Gastrocnemius medialis (tissue), 4 donors: ENCODE data around the gene TNS1. TPM values are rescaled to one million over a fixed set of nuclear protein-coding genes. Genes with fewer than 3 reads are reported as not detected.

Experiments
- ATAC-seq, 2 donors: fragments of 150-250 bp; one replicate each; pipeline ENCODE4 v1.9.1; 2016
- DNase-seq, 2 donors: peaks; one replicate each; pipeline ENCODE4 v3.0.0-alpha.2; 2019
- H3K27ac ChIP-seq, 4 donors: fragments of 200-600 bp; sonication (generic); 1 replicate in 1 of 4; 2 replicates in 3 of 4; pipeline ENCODE4 v1.5.1; 2016 to 2018; ENCODE audit warnings: mild to moderate bottlenecking in 2 of 4, moderate library complexity in 1 of 4
- H3K27me3 ChIP-seq, 3 donors: fragments of 200-600 bp; sonication (generic) in 2 of 3; 1 replicate in 1 of 3; 2 replicates in 2 of 3; pipeline versions ENCODE4 v1.5.1 to v1.6.0; 2016 to 2019; ENCODE audit warnings: mild to moderate bottlenecking in 1 of 3, moderate library complexity in 1 of 3
- H3K36me3 ChIP-seq, 2 donors: fragments of 200-600 bp; sonication (generic) in 1 of 2; one replicate each; pipeline ENCODE4 v1.5.1; 2017 to 2018
- H3K4me1 ChIP-seq, 2 donors: fragments of 200-600 bp; sonication (generic) in 1 of 2; one replicate each; pipeline ENCODE4 v1.5.1; 2016 to 2017; ENCODE audit warnings: mild to moderate bottlenecking in 2 of 2
- H3K4me3 ChIP-seq, 4 donors: fragments of 200-600 bp; sonication (generic) in 3 of 4; 1 replicate in 1 of 4; 2 replicates in 3 of 4; pipeline ENCODE4 v1.5.1; 2016 to 2019; ENCODE audit warnings: mild to moderate bottlenecking in 2 of 4
- H3K9me3 ChIP-seq, 3 donors: fragments of 200-600 bp; sonication (generic) in 2 of 3; 1 replicate in 1 of 3; 2 replicates in 2 of 3; pipeline ENCODE4 v1.5.1; 2016 to 2019
- CTCF ChIP-seq, 5 experiments: fragments of 450-650 bp in 3 of 5; fragments of 200-600 bp in 2 of 5; sonication (generic) in 2 of 5; IDR thresholded peaks in 4 of 5; conservative IDR thresholded peaks in 1 of 5; 1 replicate in 4 of 5; 2 replicates in 1 of 5; pipeline ENCODE4 v1.5.1; 2016 to 2019; ENCODE audit warnings: antibody characterized with exemption in 5 of 5, mild to moderate bottlenecking in 3 of 5, moderate library complexity in 3 of 5
- POLR2A ChIP-seq, 2 donors: fragments of 450-650 bp; IDR thresholded peaks; one replicate each; pipeline ENCODE4 v1.6.1; 2017; ENCODE audit warnings: antibody characterized with exemption in 2 of 2, mild to moderate bottlenecking in 2 of 2, moderate library complexity in 2 of 2
- in situ Hi-C, 4 donors: fragments of 200-750 bp; cut with MboI; loops; one replicate each; pipeline versions ENCODE4 v1.15.0 to v1.8.0; 2017; ENCODE audit warnings: low sequenced_read_pairs in 4 of 4
- intact Hi-C: fragments of 100-400 bp; cut with DNase I; formaldehyde crosslinking; loops from one replicate; pipeline ENCODE4 v1.15.1; 2023; ENCODE audit warnings: low total_unique reads
- total RNA-seq, 4 donors: library from RNA; depleted of rRNA; stranded (reverse); fragments of >200 nt; gene quantifications; one replicate each; pipeline versions ENCODE4 v1.1.0 to v1.2.3, GENCODE V29; 2016

Gene TNS1
- total RNA-seq, 4 donors from 2014 or later, result 407 to 670 (median 484) TPM

- DNase-seq (no peak), ATAC-seq (no peak)
- Histone ChIP-seq H3K27me3 (no peaks in the 10 kb centered on the region), H3K9me3 (no peaks in the 10 kb centered on the region), H3K27ac (no peak overlapping the region), H3K4me1 (peaks cover 33 to 48% of the 10 kb centered on the region in 2 donors), H3K4me3 (no peak overlapping the region), H3K36me3 (no peaks in the 10 kb centered on the region)
- intact Hi-C loops (no loop called here), in situ Hi-C loops (no loop called here)
- TF ChIP-seq POLR2A (IDR thresholded peaks at IDR 0.05) (no peak), CTCF (IDR thresholded peaks at IDR 0.05 in 4 of 5, conservative IDR thresholded peaks at IDR 0.05 in 1 of 5) (no peak)
Measured at GRCh38 chr2:217970206-217970605, 32.6 kb downstream of the TNS1 start.

GRCh38 chr2:217969588-217969987 is 33.2 kb downstream of the TNS1 start:
- H3K9me3 ChIP-seq, result no peaks in the 10 kb centered on the region
- in situ Hi-C loops, result no loop called here
- DNase-seq (no peak), ATAC-seq (no peak)
- no peaks in the 10 kb centered on the region for H3K36me3 ChIP-seq
- peaks cover 39 to 48% of the 10 kb centered on the region in 2 donors for H3K4me1 ChIP-seq
- H3K4me3 ChIP-seq, result no peak overlapping the region
- no peak overlapping the region for H3K27ac ChIP-seq
- no peak for TF ChIP-seq POLR2A (IDR thresholded peaks at IDR 0.05)
- TF ChIP-seq CTCF (IDR thresholded peaks at IDR 0.05 in 4 of 5, conservative IDR thresholded peaks at IDR 0.05 in 1 of 5), result no peak
- no peaks in the 10 kb centered on the region for H3K27me3 ChIP-seq
- intact Hi-C loops, result no loop called here

- Histone ChIP-seq H3K4me1 (peaks cover 38 to 43% of the 10 kb centered on the region in 2 donors), H3K27me3 (no peaks in the 10 kb centered on the region), H3K9me3 (no peaks in the 10 kb centered on the region), H3K36me3 (no peaks in the 10 kb centered on the region), H3K4me3 (no peak overlapping the region), H3K27ac (no peak overlapping the region)
- in situ Hi-C loops (no loop called here), intact Hi-C loops (no loop called here)
- no peak for ATAC-seq
- TF ChIP-seq POLR2A (IDR thresholded peaks at IDR 0.05), result no peak
- no peak for TF ChIP-seq CTCF (IDR thresholded peaks at IDR 0.05 in 4 of 5, conservative IDR thresholded peaks at IDR 0.05 in 1 of 5)
- no peak for DNase-seq
Measured at GRCh38 chr2:217968023-217968422, 34.8 kb downstream of the TNS1 start.

- ATAC-seq (no peak), DNase-seq (no peak)
- H3K9me3 ChIP-seq, result no peaks in the 10 kb centered on the region
- H3K27ac ChIP-seq, result peak overlapping the region; percentile 18 to 65 (median 40)
- H3K4me1 ChIP-seq, result peaks cover 27 to 30% of the 10 kb centered on the region in 2 donors
- no peaks in the 10 kb centered on the region for H3K36me3 ChIP-seq
- TF ChIP-seq POLR2A (IDR thresholded peaks at IDR 0.05) (no peak), CTCF (IDR thresholded peaks at IDR 0.05 in 4 of 5, conservative IDR thresholded peaks at IDR 0.05 in 1 of 5) (no peak)
- no peaks in the 10 kb centered on the region for H3K27me3 ChIP-seq
- intact Hi-C loops (no loop called here), in situ Hi-C loops (no loop called here)
- H3K4me3 ChIP-seq, result no peak overlapping the region
Measured at GRCh38 chr2:217966423-217967070, 36.2 kb downstream of the TNS1 start.
